ENCODE results near the gene STAMBPL1.

GRCh38 chr10:88938039-88938438 is 58.0 kb downstream of the STAMBPL1 start:
- TF ChIP-seq TAF1 (IDR thresholded peaks at IDR 0.05; ENCODE audit: low read depth, low read length): no peak
- no peak for TF ChIP-seq POLR2A (IDR thresholded peaks at IDR 0.05; ENCODE audit: low read depth, low read length)
- TF ChIP-seq SPI1 (IDR thresholded peaks at IDR 0.05; ENCODE audit: low read depth, low read length): no peak
- no peak for TF ChIP-seq POLR2AphosphoS5 (IDR thresholded peaks at IDR 0.05; ENCODE audit: low read depth, low read length)
- TF ChIP-seq POU2F2 (IDR thresholded peaks at IDR 0.05; ENCODE audit: low read depth, low read length): no peak

Measured in GM12891 (cell line).